Calu3 (cell line): Measurements from ENCODE around the gene ZNF200. TPM values are rescaled to one million over a fixed set of nuclear protein-coding genes. Genes with fewer than 3 reads are reported as not detected.
A peak's percentile ranks its signal among the peaks of the same experiment; 100 is the strongest.
"Not testable (repeated sequence)": the region's sequence is repeated elsewhere in the genome, so short reads cannot be mapped to it uniquely, and the experiment has no call there.

ENCODE experiments used
- BruUV-seq: library from RNA; stranded (reverse); fragments of 400-500 nt; replicated peaks from 2 replicates; lab custom pipeline; 2021; lab: Mats Ljungman, UMichigan
- CTCF ChIA-PET: fragments of 300-600 bp; sonication (Branson Sonifier 250); formaldehyde crosslinking; loops from one replicate; lab custom pipeline; 2022; ENCODE audit warnings: antibody characterized with exemption; lab: Charles Lee
- DNase-seq: peaks from one replicate; pipeline ENCODE4 v3.0.0; 2022
- H3K27ac Mint-ChIP-seq: one replicate; pipeline ENCODE4 v1.8.0; 2022; ENCODE audit warnings: mixed read lengths; ENCODE audit not compliant: unreplicated experiment
- H3K27me3 Mint-ChIP-seq: one replicate; pipeline ENCODE4 v1.8.0; 2022; ENCODE audit warnings: mixed read lengths; ENCODE audit not compliant: unreplicated experiment
- H3K36me3 Mint-ChIP-seq: one replicate; pipeline ENCODE4 v1.8.0; 2022; ENCODE audit warnings: mild to moderate bottlenecking, moderate library complexity, mixed read lengths; ENCODE audit not compliant: insufficient read depth, unreplicated experiment
- H3K4me1 Mint-ChIP-seq: one replicate; pipeline ENCODE4 v1.8.0; 2022; ENCODE audit warnings: mild to moderate bottlenecking, low read depth, mixed read lengths; ENCODE audit not compliant: unreplicated experiment
- H3K4me3 Mint-ChIP-seq: one replicate; pipeline ENCODE4 v1.8.0; 2022; ENCODE audit warnings: mild to moderate bottlenecking, low read depth, moderate library complexity, mixed read lengths; ENCODE audit not compliant: unreplicated experiment
- H3K9me3 Mint-ChIP-seq: one replicate; pipeline ENCODE4 v1.8.0; 2022; ENCODE audit warnings: low read depth, mixed read lengths; ENCODE audit not compliant: unreplicated experiment
- CTCF ChIP-seq: fragments of 200-600 bp; IDR thresholded peaks from one replicate; pipeline ENCODE4 v1.8.0; 2022; ENCODE audit warnings: antibody characterized with exemption; ENCODE audit not compliant: unreplicated experiment
- intact Hi-C: fragments of 100-400 bp; cut with micrococcal nuclease; formaldehyde crosslinking; loops from one replicate; pipeline ENCODE4 v1.10.0; 2022; ENCODE audit not compliant: unreplicated experiment
- total RNA-seq: library from RNA; stranded (reverse); gene quantifications from 2 replicates; pipeline ENCODE4 v1.2.3, GENCODE V29; 2022

Gene ZNF200
- total RNA-seq, 1 experiment from 2014 or later = 12.7 TPM

GRCh38 chr16:3182608-3183444 is 52.1 kb downstream of the ZNF200 start:
- Mint-ChIP-seq H3K27ac (peak overlapping the region; percentile 100), H3K9me3 (peaks cover 2% of the 10 kb centered on the region), H3K36me3 (peaks cover 39% of the 10 kb centered on the region), H3K27me3 (peaks cover 86% of the 10 kb centered on the region), H3K4me3 (peak overlapping the region; percentile 81), H3K4me1 (peaks cover 32% of the 10 kb centered on the region)
- CTCF ChIA-PET = interaction anchor here (0.6 to 1.3 kb wide), 5 partner anchors 14 to 342 kb away, joined by 3 to 9 read pairs (median 4); no protein-coding TSS in a partner anchor
- DNase-seq = peak; percentile 88
- BruUV-seq = no TSS peak
- intact Hi-C loops = loop anchor here (10.0 kb wide), 1 partner anchor 322 kb away; the partner anchor contains the start of gene CLUAP1
- peak; percentile 63 for TF ChIP-seq CTCF

GRCh38 chr16:3182293-3182607 is 52.7 kb downstream of the ZNF200 start:
- Mint-ChIP-seq H3K36me3 (peaks cover 35% of the 10 kb centered on the region), H3K4me1 (peaks cover 26% of the 10 kb centered on the region), H3K4me3 (peak overlapping the region; percentile 81), H3K27ac (peak overlapping the region; percentile 100), H3K27me3 (peaks cover 86% of the 10 kb centered on the region)
- CTCF ChIA-PET = interaction anchor here (0.6 to 1.1 kb wide), 2 partner anchors 320 to 342 kb away, joined by 3 to 4 read pairs; no protein-coding TSS in a partner anchor
- H3K9me3 Mint-ChIP-seq, DNase-seq, BruUV-seq: not testable (repeated sequence)
- intact Hi-C loops = loop anchor here (10.0 kb wide), 1 partner anchor 323 kb away; the partner anchor contains the start of gene CLUAP1

GRCh38 chr16:3180445-3180878 is 54.5 kb downstream of the ZNF200 start:
- TF ChIP-seq CTCF = no peak
- Mint-ChIP-seq H3K27ac (no peak overlapping the region), H3K36me3 (peaks cover 41% of the 10 kb centered on the region), H3K27me3 (peaks cover 90% of the 10 kb centered on the region), H3K4me3 (no peak overlapping the region), H3K4me1 (peaks cover 23% of the 10 kb centered on the region), H3K9me3 (peaks cover 2% of the 10 kb centered on the region)
- DNase-seq = no peak
- no TSS peak for BruUV-seq
- CTCF ChIA-PET = no interaction called here
- intact Hi-C loops = loop anchor here (10.0 kb wide), 1 partner anchor 324 kb away; the partner anchor contains the start of gene CLUAP1

GRCh38 chr16:3179651-3180050 is 55.3 kb downstream of the ZNF200 start:
- peaks cover 45% of the 10 kb centered on the region for H3K36me3 Mint-ChIP-seq
- H3K27me3 Mint-ChIP-seq = peaks cover 98% of the 10 kb centered on the region
- no peak for DNase-seq
- peaks cover 2% of the 10 kb centered on the region for H3K9me3 Mint-ChIP-seq
- H3K27ac Mint-ChIP-seq = no peak overlapping the region
- no TSS peak for BruUV-seq
- H3K4me3 Mint-ChIP-seq = no peak overlapping the region
- CTCF ChIA-PET = no interaction called here
- no peak for TF ChIP-seq CTCF
- intact Hi-C loops = loop anchor here (10.0 kb wide), 1 partner anchor 325 kb away; the partner anchor contains the start of gene CLUAP1
- peaks cover 23% of the 10 kb centered on the region for H3K4me1 Mint-ChIP-seq
